CD14-positive monocyte (primary cell): ENCODE data around the gene MCC. TPM values are rescaled to one million over a fixed set of nuclear protein-coding genes. Genes with fewer than 3 reads are reported as not detected.

ENCODE experiments used
- DNase-seq, 3 donors: peaks; one replicate each; pipeline ENCODE4 v3.0.0-alpha.2; 2011 to 2022
- H2AFZ ChIP-seq: 2 replicates; pipeline ENCODE4 v1.6.0; 2012; ENCODE audit warnings: mild to moderate bottlenecking, low read depth, low read length, inconsistent platforms; ENCODE audit not compliant: insufficient read depth, poor library complexity, severe bottlenecking
- H3K27ac ChIP-seq, 2 donors: 1 replicate in 1 of 2; 2 replicates in 1 of 2; pipeline ENCODE4 v1.5.1; 2012 to 2013; ENCODE audit warnings: low read length in 2 of 2, control low read depth in 1 of 2, inconsistent platforms in 1 of 2, low read depth in 1 of 2, mild to moderate bottlenecking in 1 of 2
- H3K27me3 ChIP-seq, 2 donors: one replicate each; pipeline versions ENCODE4 v1.6.0 to v1.6.1; 2011 to 2013; ENCODE audit warnings: low read length in 2 of 2; ENCODE audit not compliant: control insufficient read depth in 2 of 2, insufficient read depth in 2 of 2
- H3K36me3 ChIP-seq, 2 donors: replicated peaks in 1 of 2; 1 replicate in 1 of 2; 2 replicates in 1 of 2; pipeline versions ENCODE4 v1.5.1 to v1.6.1; 2012 to 2013; ENCODE audit warnings: low read length in 2 of 2, control low read depth in 1 of 2, inconsistent platforms in 1 of 2, mild to moderate bottlenecking in 1 of 2; ENCODE audit not compliant: insufficient read depth in 2 of 2, control insufficient read depth in 1 of 2
- H3K4me1 ChIP-seq, 2 donors: 1 replicate in 1 of 2; 2 replicates in 1 of 2; pipeline versions ENCODE4 v1.5.1 to v1.6.1; 2012 to 2013; ENCODE audit warnings: low read length in 2 of 2, control low read depth in 1 of 2, inconsistent platforms in 1 of 2, mild to moderate bottlenecking in 1 of 2, moderate library complexity in 1 of 2; ENCODE audit not compliant: insufficient read depth in 2 of 2, control insufficient read depth in 1 of 2
- H3K4me2 ChIP-seq: replicated peaks from 2 replicates; pipeline ENCODE3; 2012; ENCODE audit warnings: low read length, moderate library complexity, mild to moderate bottlenecking; ENCODE audit not compliant: poor library complexity, severe bottlenecking; ENCODE audit errors: extremely low read depth
- H3K4me3 ChIP-seq, 3 experiments: fragments of 200-600 bp in 1 of 3; sonication (generic) in 1 of 3; replicated peaks in 1 of 3; 1 replicate in 2 of 3; 2 replicates in 1 of 3; pipeline ENCODE4 v1.5.1; 2011 to 2013; ENCODE audit warnings: low read length in 3 of 3, mild to moderate bottlenecking in 3 of 3, control low read depth in 2 of 3, low read depth in 2 of 3, inconsistent platforms in 1 of 3, moderate library complexity in 1 of 3
- H3K79me2 ChIP-seq: 2 replicates; pipeline ENCODE4 v1.6.0; 2012; ENCODE audit warnings: mild to moderate bottlenecking, control low read depth, inconsistent platforms, low read length, moderate library complexity; ENCODE audit not compliant: insufficient read depth
- H3K9ac ChIP-seq: 2 replicates; pipeline ENCODE4 v1.6.0; 2017; ENCODE audit warnings: low read length, mild to moderate bottlenecking; ENCODE audit not compliant: insufficient read depth, poor library complexity, severe bottlenecking
- H3K9me3 ChIP-seq, 2 donors: replicated peaks in 1 of 2; 1 replicate in 1 of 2; 2 replicates in 1 of 2; pipeline versions ENCODE4 v1.5.1 to v1.6.1; 2012 to 2013; ENCODE audit warnings: low read length in 2 of 2, control low read depth in 1 of 2; ENCODE audit not compliant: control insufficient read depth in 1 of 2, insufficient read depth in 1 of 2
- H4K20me1 ChIP-seq: 2 replicates; pipeline ENCODE4 v1.6.0; 2012; ENCODE audit warnings: mild to moderate bottlenecking, low read length, control low read depth, moderate library complexity; ENCODE audit not compliant: insufficient read depth
- H3K27ac Mint-ChIP-seq, 7 donors: one replicate each; pipeline ENCODE4 v1.8.0; 2020; ENCODE audit warnings: mild to moderate bottlenecking in 7 of 7, mixed read lengths in 7 of 7, moderate library complexity in 6 of 7, inconsistent platforms in 2 of 7
- H3K27me3 Mint-ChIP-seq, 3 donors: one replicate each; pipeline ENCODE4 v1.8.0; 2021 to 2022; ENCODE audit warnings: low read depth in 3 of 3, mild to moderate bottlenecking in 3 of 3, mixed read lengths in 3 of 3, moderate library complexity in 3 of 3, inconsistent platforms in 1 of 3
- H3K36me3 Mint-ChIP-seq, 2 donors: one replicate each; pipeline ENCODE4 v1.8.0; 2020; ENCODE audit warnings: mixed read lengths in 2 of 2, inconsistent platforms in 1 of 2, mild to moderate bottlenecking in 1 of 2
- H3K4me1 Mint-ChIP-seq: one replicate; pipeline ENCODE4 v1.8.0; 2020; ENCODE audit warnings: mild to moderate bottlenecking, mixed read lengths
- H3K4me3 Mint-ChIP-seq, 2 donors: one replicate each; pipeline ENCODE4 v1.8.0; 2020; ENCODE audit warnings: mild to moderate bottlenecking in 2 of 2, mixed read lengths in 2 of 2, moderate library complexity in 1 of 2
- H3K9me3 Mint-ChIP-seq, 7 donors: one replicate each; pipeline ENCODE4 v1.8.0; 2020 to 2022; ENCODE audit warnings: mixed read lengths in 7 of 7, mild to moderate bottlenecking in 6 of 7, moderate library complexity in 6 of 7, inconsistent platforms in 2 of 7
- CTCF ChIP-seq: fragments of 200-600 bp; IDR thresholded peaks from one replicate; pipeline ENCODE4 v1.8.0; 2022; ENCODE audit warnings: antibody characterized with exemption, mild to moderate bottlenecking
- WGBS: methylation state at CpG from one replicate; pipeline ENCODE4 v1.1.5; 2013; ENCODE audit warnings: missing lambda C conversion rate; ENCODE audit not compliant: insufficient coverage; 5-methylcytosine and 5-hydroxymethylcytosine counted together
- intact Hi-C, 2 donors: fragments of 100-400 bp; cut with micrococcal nuclease; formaldehyde crosslinking; loops; one replicate each; pipeline versions ENCODE4 v1.15.0 to v1.15.1; 2023
- polyA plus RNA-seq, 3 donors: library from polyadenylated mRNA; depleted of rRNA in 1 of 3; unstranded in 2 of 3; stranded (reverse) in 1 of 3; fragments of 300-500 nt in 2 of 3; fragments of >200 nt in 1 of 3; fragmentation: Illumina TruSeq in 2 of 3; gene quantifications; 1 replicate in 2 of 3; 2 replicates in 1 of 3; pipeline ENCODE4 v1.2.3, GENCODE V29; 2012 to 2021

The MCC gene
- polyA plus RNA-seq, 3 donors, result 0.09 TPM; not detected in 2

- Histone ChIP-seq H3K9ac (no peak overlapping the region), H3K4me2 (no peak overlapping the region), H4K20me1 (no peaks in the 10 kb centered on the region), H3K27ac (no peak overlapping the region), H3K36me3 (no peaks in the 10 kb centered on the region), H3K79me2 (no peaks in the 10 kb centered on the region), H3K27me3 (no peaks in the 10 kb centered on the region), H2AFZ (no peak overlapping the region), H3K4me3 (no peak overlapping the region), H3K9me3 (no peaks in the 10 kb centered on the region), H3K4me1 (no peaks in the 10 kb centered on the region)
- no peak for DNase-seq
- intact Hi-C loops, result no loop called here
- Mint-ChIP-seq H3K27ac (peak overlapping the region in 1 of 7 donors; percentile 76), H3K27me3 (peaks cover 3 to 5% (median 3%) of the 10 kb centered on the region in 3 donors), H3K4me1 (peaks cover 3% of the 10 kb centered on the region), H3K36me3 (no peaks in the 10 kb centered on the region), H3K9me3 (no peaks in the 10 kb centered on the region), H3K4me3 (no peak overlapping the region)
- WGBS, result 100% methylated on average over 1 of the region's 1 CpG
- no peak for TF ChIP-seq CTCF
Observed at GRCh38 chr5:113036826-113037225, 451.4 kb downstream of the MCC start.

- no peak for DNase-seq
- Mint-ChIP-seq H3K4me3 (no peak overlapping the region), H3K27me3 (peaks cover 1 to 3% (median 3%) of the 10 kb centered on the region in 3 donors), H3K4me1 (peaks cover 3% of the 10 kb centered on the region), H3K36me3 (no peaks in the 10 kb centered on the region), H3K9me3 (no peaks in the 10 kb centered on the region), H3K27ac (no peak overlapping the region)
- no peaks in the 10 kb centered on the region for H3K27me3 ChIP-seq
- no peak overlapping the region for H3K4me3 ChIP-seq
- no peaks in the 10 kb centered on the region for H3K9me3 ChIP-seq
- no peak overlapping the region for H3K9ac ChIP-seq
- TF ChIP-seq CTCF, result no peak
- no peaks in the 10 kb centered on the region for H4K20me1 ChIP-seq
- H2AFZ ChIP-seq, result no peak overlapping the region
- H3K4me1 ChIP-seq, result no peaks in the 10 kb centered on the region
- H3K79me2 ChIP-seq, result no peaks in the 10 kb centered on the region
- H3K36me3 ChIP-seq, result no peaks in the 10 kb centered on the region
- WGBS, result 100% methylated on average over 2 of the region's 4 CpGs
- intact Hi-C loops, result no loop called here
- no peak overlapping the region for H3K4me2 ChIP-seq
- H3K27ac ChIP-seq, result no peak overlapping the region
Observed at GRCh38 chr5:113036321-113036720, 451.9 kb downstream of the MCC start.
